Lung (tissue), 12 donors: ENCODE measurements around the gene CDC42EP3. TPM values are rescaled to one million over a fixed set of nuclear protein-coding genes. Genes with fewer than 3 reads are reported as not detected.

Source experiments
- ATAC-seq: fragments of 200-7000 bp; cut with Tn5 transposase; one replicate; pipeline ENCODE4 v1.9.1; 2020; ENCODE audit warnings: moderate number of reproducible peaks; ENCODE audit not compliant: insufficient read depth, low FRiP score
- DNase-seq, 3 donors: peaks; one replicate each; pipeline ENCODE4 v3.0.0-alpha.2; 2013 to 2017
- H3K27ac ChIP-seq, 2 donors: one replicate each; pipeline ENCODE4 v1.5.1; 2013; ENCODE audit warnings: mild to moderate bottlenecking in 2 of 2, moderate library complexity in 2 of 2, control low read depth in 1 of 2, inconsistent platforms in 1 of 2, low read depth in 1 of 2, low read length in 1 of 2
- H3K27me3 ChIP-seq, 3 donors: one replicate each; pipeline ENCODE4 v1.5.1; 2013; ENCODE audit warnings: low read length in 2 of 3; ENCODE audit not compliant: control insufficient read depth in 3 of 3, insufficient read depth in 3 of 3
- H3K36me3 ChIP-seq, 4 donors: one replicate each; pipeline ENCODE4 v1.5.1; 2013; ENCODE audit warnings: low read length in 4 of 4, mild to moderate bottlenecking in 1 of 4, moderate library complexity in 1 of 4; ENCODE audit not compliant: control insufficient read depth in 4 of 4, insufficient read depth in 4 of 4
- H3K4me1 ChIP-seq, 5 donors: one replicate each; pipeline ENCODE4 v1.5.1; 2013; ENCODE audit warnings: low read length in 5 of 5, mild to moderate bottlenecking in 2 of 5, moderate library complexity in 1 of 5; ENCODE audit not compliant: control insufficient read depth in 5 of 5, insufficient read depth in 5 of 5
- H3K4me3 ChIP-seq: one replicate; pipeline ENCODE4 v1.5.1; 2013; ENCODE audit warnings: mild to moderate bottlenecking, control low read depth, moderate library complexity
- H3K9ac ChIP-seq, 2 donors: one replicate each; pipeline ENCODE4 v1.5.1; 2013; ENCODE audit warnings: low read length in 2 of 2, control low read depth in 1 of 2; ENCODE audit not compliant: insufficient read depth in 1 of 2
- H3K9me3 ChIP-seq, 4 donors: one replicate each; pipeline ENCODE4 v1.5.1; 2013; ENCODE audit warnings: low read length in 3 of 4, mild to moderate bottlenecking in 1 of 4, moderate library complexity in 1 of 4; ENCODE audit not compliant: control insufficient read depth in 4 of 4, insufficient read depth in 3 of 4
- CTCF ChIP-seq: IDR thresholded peaks from 2 replicates; pipeline ENCODE4 v1.5.1; 2012; ENCODE audit warnings: mild to moderate bottlenecking; ENCODE audit errors: control extremely low read depth, extremely low read depth
- WGBS, 2 donors: extraction: QIAGEN DNeasy Blood & Tissue Kit; methylation state at CpG; one replicate each; pipeline ENCODE4 v1.1.7; 2013; 5-methylcytosine and 5-hydroxymethylcytosine counted together
- polyA plus RNA-seq, 2 donors: library from polyadenylated mRNA; stranded (reverse); fragments of 200-250 nt; gene quantifications; one replicate each; pipeline ENCODE4 v1.2.1, GENCODE V29; 2013
- total RNA-seq, 2 donors: library from RNA; depleted of rRNA in 1 of 2; stranded (reverse); fragments of >200 nt in 1 of 2; gene quantifications; one replicate each; pipeline ENCODE4 v1.2.1, GENCODE V29; 2014 to 2021
- donor health status: control.
- donor health status: control.
- donor health status: Bipolar disorder and iron deficiency.
- donor health status: healthy.
- donor health status: DM: yes; HTN: yes; CAD: no.

Gene CDC42EP3
- total and polyA plus RNA-seq, 4 donors, result 22.9 to 59.0 (median 38.0) TPM

- no peak for TF ChIP-seq CTCF
- peaks cover 0 to 56% (median 0%) of the 10 kb centered on the region in 5 donors for H3K4me1 ChIP-seq
- WGBS, 2 donors, result 25 to 76% methylated on average over 2 of the region's 2 CpGs
Measured at GRCh38 chr2:37664231-37664643, 7.2 kb downstream of the CDC42EP3 start.

DNA sequence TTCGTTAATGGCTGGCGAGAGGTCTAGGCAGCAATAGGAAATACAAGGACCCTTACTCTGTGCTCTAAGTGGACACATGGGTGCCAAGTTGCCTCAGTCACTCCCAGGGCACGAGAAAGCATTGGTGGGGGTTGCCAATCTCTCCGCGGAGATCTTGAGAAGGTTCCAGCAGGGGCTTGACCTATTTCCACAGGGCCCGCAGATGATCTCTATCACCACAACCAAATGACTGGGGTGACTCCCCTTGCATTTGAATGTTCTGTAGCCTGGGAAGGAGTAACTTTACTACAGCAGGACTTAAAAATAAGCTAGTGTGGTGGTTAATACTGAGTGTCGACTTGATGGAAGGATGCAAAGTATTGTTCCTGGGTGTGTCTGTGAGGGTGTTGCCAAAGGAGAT is 8.1 kb downstream of the CDC42EP3 start:
- Histone ChIP-seq H3K4me1 (peaks cover 0 to 62% (median 0%) of the 10 kb centered on the region in 5 donors), H3K27ac (no peak overlapping the region)
- 83 to 90% methylated on average over 7 of the region's 7 CpGs for WGBS, 2 donors

More at GRCh38 chr2:37664231-37664643, 7.2 kb downstream of the CDC42EP3 start:
- peak overlapping the region; percentile 17 to 62 for H3K27ac ChIP-seq
- H3K9ac ChIP-seq, result peak overlapping the region in 1 of 2 donors; percentile 3
- peaks cover 0 to 24% (median 0%) of the 10 kb centered on the region in 4 donors for H3K36me3 ChIP-seq
- no peaks in the 10 kb centered on the region for H3K27me3 ChIP-seq
- H3K4me3 ChIP-seq, result no peak overlapping the region
- no peaks in the 10 kb centered on the region for H3K9me3 ChIP-seq
- DNase-seq (no peak), ATAC-seq (peak; percentile 16)

DNA sequence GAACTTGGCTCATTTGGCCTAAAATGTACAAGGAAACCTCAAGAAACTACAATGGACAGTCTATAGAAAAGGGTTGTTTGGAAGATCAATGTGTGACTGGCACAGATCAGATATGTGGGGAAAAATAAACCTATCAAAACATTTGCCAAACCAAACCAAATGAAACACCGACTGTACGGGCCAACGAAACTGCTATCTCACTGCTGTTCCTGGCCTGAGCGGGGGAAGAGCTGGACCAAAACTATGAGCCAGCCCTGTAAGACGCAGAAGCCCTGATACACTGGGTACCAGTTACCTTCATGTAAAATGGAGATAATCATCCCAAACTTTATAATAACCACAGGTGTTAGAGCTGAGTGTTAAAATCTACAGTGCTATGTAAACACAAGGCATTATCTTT is 11.7 kb downstream of the CDC42EP3 start:
- DNase-seq (no peak), ATAC-seq (no peak)
- Histone ChIP-seq H3K27ac (no peak overlapping the region), H3K4me3 (no peak overlapping the region), H3K36me3 (peaks cover 0 to 15% (median under 1%) of the 10 kb centered on the region in 4 donors), H3K9ac (no peak overlapping the region), H3K4me1 (peaks cover 6 to 66% (median 14%) of the 10 kb centered on the region in 5 donors), H3K27me3 (no peaks in the 10 kb centered on the region), H3K9me3 (no peaks in the 10 kb centered on the region)
- TF ChIP-seq CTCF, result no peak
- 90 to 97% methylated on average over 5 of the region's 5 CpGs for WGBS, 2 donors

More for the DNA sequence above, 8.1 kb downstream of the CDC42EP3 start:
- Histone ChIP-seq H3K27me3 (no peaks in the 10 kb centered on the region), H3K9me3 (no peaks in the 10 kb centered on the region), H3K9ac (no peak overlapping the region), H3K36me3 (peaks cover 0 to 24% (median 0%) of the 10 kb centered on the region in 4 donors), H3K4me3 (no peak overlapping the region)
- no peak for ATAC-seq
- no peak for TF ChIP-seq CTCF
- DNase-seq, result no peak

- WGBS, 2 donors, result 93 to 97% methylated on average over 3 of the region's 3 CpGs
Measured at GRCh38 chr2:37658682-37659081, 12.8 kb downstream of the CDC42EP3 start.

More at GRCh38 chr2:37658682-37659081, 12.8 kb downstream of the CDC42EP3 start:
- Histone ChIP-seq H3K9ac (no peak overlapping the region), H3K4me3 (no peak overlapping the region), H3K36me3 (peaks cover 0 to 13% (median under 1%) of the 10 kb centered on the region in 4 donors), H3K9me3 (no peaks in the 10 kb centered on the region), H3K27me3 (no peaks in the 10 kb centered on the region), H3K4me1 (peaks cover 10 to 63% (median 16%) of the 10 kb centered on the region in 5 donors), H3K27ac (peak overlapping the region; percentile 21 to 68)
- no peak for TF ChIP-seq CTCF
- ATAC-seq (no peak), DNase-seq (no peak)
